ENCODE results near the gene SEMA4D.

DNA sequence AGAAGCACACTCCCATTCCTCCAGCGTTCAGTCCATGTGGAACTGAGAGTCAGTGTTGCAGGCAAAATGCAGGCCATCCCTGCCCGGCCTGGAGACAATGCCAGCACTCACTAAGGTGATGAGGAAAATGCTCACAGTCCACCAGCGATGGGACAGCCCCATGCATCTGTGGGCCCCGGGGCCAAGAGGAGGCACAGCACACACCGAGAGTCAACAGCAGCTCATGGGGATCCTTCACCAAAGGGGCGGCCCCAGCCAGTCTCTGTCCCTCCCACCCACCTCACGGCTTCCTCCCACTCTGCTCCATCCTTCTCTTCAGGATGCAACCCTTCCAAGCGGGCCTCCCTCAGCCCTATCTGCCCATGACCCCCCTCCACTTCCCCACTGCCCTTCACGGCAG lies 6.2 kb downstream of the SEMA4D start:
- no peak for TF ChIP-seq POLR2AphosphoS5 (IDR thresholded peaks at IDR 0.05)
- TF ChIP-seq, protein P1, sequence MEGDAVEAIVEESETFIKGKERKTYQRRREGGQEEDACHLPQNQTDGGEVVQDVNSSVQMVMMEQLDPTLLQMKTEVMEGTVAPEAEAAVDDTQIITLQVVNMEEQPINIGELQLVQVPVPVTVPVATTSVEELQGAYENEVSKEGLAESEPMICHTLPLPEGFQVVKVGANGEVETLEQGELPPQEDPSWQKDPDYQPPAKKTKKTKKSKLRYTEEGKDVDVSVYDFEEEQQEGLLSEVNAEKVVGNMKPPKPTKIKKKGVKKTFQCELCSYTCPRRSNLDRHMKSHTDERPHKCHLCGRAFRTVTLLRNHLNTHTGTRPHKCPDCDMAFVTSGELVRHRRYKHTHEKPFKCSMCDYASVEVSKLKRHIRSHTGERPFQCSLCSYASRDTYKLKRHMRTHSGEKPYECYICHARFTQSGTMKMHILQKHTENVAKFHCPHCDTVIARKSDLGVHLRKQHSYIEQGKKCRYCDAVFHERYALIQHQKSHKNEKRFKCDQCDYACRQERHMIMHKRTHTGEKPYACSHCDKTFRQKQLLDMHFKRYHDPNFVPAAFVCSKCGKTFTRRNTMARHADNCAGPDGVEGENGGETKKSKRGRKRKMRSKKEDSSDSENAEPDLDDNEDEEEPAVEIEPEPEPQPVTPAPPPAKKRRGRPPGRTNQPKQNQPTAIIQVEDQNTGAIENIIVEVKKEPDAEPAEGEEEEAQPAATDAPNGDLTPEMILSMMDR (IDR thresholded peaks at IDR 0.05): no peak
